ENCODE measurements around the gene SEMA3C.

Gene SEMA3C

DNA sequence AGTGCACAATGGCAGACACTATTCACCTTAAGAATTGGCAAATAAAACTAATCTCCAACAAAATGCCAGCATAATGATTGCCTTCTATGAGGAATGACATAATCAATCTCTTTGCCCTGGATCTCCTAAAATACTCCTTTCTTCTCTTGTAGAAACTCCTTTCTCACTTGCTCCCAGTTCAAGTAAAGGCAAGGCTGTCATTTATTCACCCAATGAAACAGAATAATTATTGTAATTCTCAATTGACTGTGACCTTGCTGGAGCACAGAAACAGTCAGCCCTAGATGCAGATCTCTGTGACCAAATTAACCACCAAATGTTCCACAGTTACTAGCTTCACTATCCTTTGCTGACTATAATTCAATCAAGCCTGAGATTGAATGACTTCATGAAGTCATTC is 99.3 kb downstream of the SEMA3C start:
- no peak for DNase-seq

DNA sequence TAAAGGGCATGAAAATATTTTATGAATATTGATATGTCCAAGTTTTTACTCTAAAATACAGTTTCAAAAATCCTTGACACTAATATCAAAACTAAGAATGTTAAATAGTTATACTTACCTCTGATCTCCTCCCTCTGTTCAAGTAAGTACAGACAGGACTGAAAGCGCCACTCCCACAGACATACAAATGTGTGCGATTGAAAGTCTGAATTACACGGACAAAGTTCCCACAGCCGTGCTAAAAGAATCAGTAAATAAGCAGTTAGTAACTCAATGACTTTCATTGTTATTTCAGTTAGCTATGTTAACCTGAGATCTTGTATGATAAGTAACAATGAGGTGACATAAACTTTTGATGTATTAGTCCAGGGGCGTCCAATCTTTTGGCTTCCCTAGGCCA is 100.7 kb downstream of the SEMA3C start:
- DNase-seq: no peak

DNA sequence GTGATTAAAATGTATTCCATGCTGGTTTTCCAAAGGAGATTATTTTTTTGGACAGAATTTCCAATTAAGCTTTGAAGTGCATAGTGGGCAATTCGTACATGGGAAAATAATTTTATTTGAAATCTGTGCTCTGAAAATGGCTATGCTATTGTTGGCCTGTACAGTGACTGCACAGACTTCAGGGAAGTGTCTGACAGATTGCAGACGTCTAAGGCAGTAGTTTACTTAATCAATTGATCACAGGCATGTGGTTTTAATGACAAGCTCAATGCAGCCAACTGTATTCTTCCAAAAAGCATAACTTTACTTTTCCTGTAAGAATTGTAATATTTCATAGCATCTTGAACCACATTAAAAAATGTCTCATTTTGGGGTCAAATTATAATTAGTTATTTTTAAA is 102.0 kb downstream of the SEMA3C start:
- no peak for DNase-seq

DNA sequence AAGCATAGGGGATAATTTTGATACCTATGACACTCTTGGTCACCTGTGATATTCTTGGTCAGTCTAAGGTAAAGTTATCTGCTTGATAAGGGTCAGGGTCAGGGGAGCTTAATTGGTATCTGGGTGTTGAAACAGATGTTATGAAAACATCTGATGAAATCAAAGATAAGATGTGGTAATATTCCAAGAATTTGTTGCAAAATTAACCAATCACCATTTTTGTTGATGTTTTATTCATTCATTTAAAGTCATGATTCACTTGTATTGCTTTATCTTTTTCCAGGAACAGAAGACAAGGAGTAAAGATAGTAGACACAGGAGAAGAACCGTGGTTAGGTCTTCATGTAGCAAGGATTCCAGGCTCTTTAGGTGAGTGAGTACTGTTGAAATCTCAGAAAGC is 103.1 kb downstream of the SEMA3C start:
- DNase-seq: no peak

DNA sequence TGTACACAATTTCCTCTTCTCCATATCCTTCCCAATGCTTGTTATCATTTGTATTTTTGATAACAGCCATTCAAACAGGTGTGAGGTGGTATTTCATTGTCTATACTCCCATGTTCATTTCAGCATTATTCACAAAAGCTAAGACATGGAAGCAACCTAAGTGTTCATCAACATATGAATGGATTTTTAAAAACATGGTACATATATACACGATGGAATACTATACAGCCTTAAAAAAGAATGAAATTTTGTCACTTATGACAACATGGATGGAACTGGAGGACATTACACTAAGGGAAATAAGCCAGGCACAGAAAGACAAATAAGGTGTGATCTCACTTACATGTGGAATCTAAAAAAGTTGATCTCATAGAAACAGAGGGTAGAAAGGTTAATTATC is 109.3 kb downstream of the SEMA3C start:
- no peak for DNase-seq

DNA sequence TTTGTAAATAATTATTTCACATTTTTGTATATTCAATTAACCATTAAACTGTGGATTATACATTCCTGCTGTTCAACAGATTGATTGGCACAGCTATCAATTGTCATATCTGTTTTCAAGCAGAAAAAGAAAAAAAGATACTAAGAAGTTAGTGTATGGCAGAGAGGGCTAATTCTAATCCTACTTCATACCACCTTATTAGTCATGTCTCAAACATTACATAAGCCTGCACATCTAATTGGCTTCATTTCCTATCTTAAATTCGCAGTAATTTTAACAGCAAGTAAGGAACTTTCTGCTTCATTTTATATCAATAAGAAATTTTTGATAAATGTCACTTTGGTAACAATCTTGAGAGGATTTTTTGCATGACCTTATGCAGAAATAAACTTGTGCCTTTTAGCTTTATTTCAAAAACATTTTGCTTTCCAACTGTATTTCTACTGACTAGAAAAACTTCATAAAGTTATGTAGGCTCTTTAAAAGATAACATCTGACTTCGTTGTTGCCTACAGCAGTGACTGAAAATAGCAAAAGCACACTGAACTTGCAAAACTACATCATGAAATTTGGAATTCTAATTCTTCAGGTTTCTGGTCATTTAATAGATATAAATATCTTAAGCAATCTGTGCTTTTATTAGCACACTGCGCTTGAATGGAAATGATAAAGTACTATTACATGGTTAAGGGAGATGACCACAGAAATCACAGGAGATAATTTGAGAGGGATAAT is 111.5 kb downstream of the SEMA3C start:
- no peak for DNase-seq

DNA sequence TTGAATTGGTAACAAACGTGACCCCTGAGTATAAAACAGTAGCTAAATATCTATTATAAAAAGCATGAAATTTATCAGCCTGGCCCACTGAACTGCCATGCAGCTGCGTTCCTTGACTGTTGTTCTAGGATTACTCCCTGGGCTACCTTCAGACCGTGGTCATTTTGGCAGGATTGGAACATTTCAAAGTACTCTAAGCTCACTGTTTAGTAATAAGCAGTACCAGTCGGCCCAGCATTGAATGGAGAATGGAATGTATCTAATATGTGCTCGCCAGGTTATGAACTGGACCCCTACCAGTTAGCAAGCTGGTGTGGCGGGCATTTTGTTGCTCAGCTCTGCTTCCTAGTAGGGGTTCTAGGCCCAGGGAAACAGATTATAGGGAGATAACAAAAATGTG is 112.2 kb downstream of the SEMA3C start:
- no peak for DNase-seq

DNA sequence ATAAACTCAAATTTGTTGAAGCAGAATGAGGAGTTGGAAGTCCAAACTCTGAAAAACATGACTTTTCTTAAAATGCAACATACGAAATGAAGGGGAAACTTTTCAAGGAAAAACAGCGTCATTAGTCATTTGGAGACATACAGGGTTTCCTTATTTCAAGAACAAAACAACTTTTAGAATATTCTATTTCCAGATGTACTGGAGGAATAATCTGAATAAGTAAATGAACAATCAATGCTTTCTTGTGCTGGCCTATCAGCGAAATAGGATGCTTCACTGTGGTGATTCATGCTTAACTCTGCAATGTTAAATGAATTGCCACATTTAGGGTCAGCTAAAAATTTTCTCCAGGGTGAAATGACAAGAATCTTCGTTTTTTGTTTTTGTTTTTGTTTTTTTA is 114.3 kb downstream of the SEMA3C start:
- DNase-seq: no peak

DNA sequence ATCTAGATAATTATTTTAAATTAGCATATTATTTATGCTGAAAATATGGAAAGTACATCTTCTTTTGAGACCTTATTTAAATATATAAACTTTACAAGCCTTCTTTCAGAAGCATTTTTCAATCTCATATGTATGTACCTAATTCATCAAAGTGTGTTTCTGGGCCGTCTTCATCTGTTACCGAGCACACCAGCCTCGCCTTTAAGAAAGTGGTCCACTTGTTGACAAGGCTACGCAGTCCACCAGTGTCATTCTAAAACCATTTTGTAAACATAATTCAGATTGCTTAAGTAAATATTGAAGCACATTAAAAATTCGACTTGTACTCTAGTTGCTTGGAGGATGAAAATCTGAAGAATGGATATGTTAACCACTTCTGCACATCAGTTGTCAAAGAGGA is 116.3 kb downstream of the SEMA3C start:
- no peak for DNase-seq

DNA sequence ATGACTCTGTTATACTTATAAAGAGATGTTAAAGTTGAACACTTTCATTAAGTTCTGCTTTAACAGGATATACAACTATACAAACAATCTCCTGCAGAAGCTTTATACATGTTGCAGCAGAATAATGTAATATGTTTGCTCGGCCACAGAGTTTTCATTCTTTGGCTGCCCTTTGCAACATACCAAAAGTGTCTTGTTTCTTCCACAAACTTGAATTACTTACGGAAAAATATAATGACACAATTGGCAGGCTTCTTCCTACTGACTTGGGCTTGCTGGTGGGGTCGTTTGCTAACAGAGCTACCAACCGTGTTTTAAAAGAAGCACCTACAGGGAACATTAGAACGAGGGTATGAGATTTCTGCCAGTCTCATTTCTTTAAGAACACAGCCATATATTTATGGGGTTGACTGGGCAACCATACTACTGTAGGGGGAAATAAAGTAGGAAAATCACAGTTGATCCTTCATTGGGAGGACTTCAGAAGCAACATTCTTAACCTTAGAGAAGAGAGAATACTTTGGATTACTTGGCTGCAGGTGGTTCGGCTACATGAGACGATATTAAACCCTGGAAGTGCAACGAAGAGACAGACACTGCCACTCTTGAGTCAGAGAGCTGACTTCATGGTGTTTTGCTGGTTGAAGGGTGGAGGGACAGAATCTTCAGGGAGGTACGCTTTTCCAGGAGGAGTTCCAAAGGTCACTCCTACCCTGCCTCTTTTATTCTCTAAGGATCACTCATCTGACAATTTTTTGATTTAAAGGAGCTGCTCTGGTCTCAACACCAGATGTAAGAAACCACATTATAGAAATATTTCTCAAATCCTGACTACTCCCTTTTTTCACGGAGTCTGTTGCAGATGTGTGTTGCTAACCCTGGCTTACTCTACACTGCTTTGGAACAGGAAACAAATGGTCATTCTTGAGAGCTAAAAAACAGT is 123.9 kb downstream of the SEMA3C start:
- no peak for DNase-seq

DNA sequence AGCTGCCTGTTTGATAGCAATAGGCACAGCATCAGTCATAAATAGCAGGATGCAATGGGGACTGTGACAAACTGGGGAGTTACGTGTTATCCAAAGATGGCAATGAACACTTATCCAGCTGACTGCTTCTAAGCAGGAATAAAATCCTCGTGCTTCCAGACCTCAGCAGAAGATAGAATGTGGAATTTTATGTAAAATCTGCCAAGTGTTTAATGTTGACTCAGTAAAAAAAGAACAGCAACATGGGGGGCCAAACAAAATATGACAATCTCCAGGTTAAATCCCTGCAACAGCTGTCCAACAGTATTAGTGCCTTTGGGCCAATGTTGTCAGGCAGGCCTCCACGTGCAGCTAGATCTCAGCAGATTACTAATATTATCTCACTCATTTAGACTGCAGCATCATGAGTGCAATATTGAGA is 127.3 kb downstream of the SEMA3C start:
- DNase-seq: no peak

DNA sequence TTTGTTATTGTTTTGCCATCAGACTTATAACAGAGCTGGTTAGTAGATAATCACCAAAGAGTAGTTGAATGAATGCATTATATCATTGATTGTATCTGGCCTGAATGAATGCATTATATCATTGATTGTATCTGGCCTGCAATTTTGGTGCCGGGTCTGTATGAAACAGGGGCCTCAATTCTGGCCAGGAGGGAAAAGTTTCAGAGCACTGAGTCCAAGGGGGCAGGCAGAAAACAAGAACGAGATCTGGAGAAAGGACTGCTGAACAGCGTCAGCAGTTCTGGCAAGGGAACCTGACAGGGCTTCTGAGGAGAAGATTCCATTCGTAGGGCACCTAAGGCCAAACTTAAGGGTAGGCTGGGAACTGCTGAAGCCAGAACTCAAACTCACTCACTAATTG is 128.0 kb downstream of the SEMA3C start:
- no peak for DNase-seq

DNA sequence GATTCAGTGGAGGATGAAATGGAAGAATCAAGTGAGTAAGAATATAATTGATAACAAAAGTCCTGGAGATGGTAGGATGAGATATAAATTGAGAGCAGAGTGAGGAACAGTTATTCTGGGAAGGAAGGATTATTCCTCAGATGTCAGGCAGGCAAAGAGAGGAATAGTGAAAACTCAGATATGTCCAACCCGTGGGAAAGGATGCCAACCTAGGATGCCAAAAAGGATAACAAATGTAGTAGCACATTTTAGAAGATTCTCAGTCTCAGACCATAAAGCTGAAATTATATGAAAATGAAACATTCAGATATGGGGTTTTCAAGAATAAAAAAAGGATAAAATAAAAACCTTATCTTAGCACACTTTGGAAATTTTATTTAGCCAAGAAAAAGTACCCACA is 131.1 kb downstream of the SEMA3C start:
- DNase-seq: no peak

DNA sequence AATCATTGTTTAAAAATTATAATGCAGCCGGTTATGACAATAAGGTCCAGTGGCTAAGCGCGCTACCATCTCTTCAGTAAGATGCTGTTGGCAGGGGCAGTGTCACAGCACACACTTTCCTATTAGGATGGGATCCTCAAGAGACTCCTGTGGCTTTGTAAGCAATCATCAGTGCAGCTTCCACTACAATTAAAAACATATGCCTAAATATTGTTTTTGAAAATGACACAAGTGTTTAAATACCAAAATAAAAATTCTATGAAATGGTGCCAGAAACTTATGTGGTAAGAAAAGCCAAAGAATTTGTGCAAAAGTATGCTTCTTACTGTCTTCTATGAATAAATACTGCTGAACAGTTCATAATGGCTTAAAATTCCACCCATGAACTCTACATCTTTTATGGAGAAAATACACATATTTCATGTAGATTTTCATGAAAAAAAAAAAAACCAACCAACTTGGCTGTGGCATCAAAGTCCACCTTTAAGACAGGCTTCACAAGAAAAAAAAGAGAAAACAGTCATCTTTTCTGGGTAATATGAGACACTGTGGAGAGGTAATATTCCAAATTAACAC is 132.8 kb downstream of the SEMA3C start:
- no peak for DNase-seq

DNA sequence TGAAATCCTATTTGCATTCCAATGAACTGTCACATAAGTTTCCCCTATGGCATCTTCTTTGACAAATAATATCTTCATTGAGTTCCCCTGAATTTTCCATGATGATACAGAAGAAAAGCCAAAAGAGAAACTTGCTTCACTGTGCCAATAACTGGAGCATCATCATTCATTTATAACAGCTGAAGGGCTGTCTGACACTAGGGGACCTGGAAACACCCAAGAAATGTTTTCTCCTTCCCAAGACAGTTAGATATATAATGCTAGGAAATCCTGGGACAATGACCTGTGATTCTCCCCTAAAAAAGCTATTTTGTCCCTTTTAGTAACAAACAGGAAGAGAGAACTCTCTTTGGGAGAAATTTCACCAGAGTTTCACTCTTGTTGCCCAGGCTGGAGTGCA is 133.6 kb downstream of the SEMA3C start:
- no peak for DNase-seq

DNA sequence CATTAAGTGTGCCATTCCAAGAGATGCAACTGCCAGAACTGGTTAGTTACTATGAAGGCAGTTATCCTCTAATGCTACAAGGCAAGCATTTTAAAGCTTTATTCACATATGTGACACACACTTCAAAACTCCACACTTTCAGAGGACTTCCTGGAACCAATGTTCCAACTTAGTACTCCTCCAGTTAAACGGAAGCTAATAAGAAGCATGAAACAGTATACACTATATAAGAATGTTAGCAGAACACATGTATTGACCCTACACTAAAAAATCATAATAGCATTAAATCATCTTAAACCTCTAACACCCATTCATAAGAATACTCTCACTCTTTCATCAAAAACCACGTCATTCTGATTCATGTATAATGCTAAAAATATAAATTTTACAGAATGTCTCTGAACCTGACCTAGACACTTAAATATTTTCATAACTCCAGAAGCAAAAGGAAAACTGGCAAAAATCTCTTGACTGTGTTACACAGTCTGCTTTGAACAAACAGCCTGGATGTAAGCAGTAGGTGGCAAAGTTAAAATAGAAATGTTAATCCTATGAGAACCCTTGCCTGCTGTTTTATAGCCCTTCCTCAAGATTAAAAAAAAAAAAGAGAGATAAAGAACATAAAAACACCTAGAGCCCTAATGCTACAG is 135.0 kb downstream of the SEMA3C start:
- DNase-seq: no peak

DNA sequence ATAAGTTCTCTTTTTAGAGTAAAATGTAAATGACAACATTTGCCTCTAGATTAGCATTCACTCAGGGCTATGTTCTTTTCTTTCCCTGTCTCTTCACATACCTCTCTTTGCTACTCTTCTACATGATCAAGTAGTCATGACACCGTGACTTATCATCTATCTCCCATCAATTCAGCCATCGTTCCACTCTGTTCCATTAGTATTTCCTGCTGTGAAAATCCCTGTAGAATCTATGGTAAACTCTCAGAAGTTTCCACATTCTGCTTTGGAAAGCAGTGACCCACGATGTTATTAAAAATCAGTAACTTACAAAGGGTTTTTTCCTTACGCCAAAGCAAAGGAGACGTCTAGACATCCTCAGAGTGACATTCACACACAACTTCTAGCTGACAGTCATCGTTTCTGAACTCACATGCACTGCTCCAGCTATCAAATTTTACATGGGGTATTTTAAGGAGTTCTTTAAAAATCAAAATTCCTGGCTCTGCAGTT is 135.6 kb downstream of the SEMA3C start:
- DNase-seq: no peak

DNA sequence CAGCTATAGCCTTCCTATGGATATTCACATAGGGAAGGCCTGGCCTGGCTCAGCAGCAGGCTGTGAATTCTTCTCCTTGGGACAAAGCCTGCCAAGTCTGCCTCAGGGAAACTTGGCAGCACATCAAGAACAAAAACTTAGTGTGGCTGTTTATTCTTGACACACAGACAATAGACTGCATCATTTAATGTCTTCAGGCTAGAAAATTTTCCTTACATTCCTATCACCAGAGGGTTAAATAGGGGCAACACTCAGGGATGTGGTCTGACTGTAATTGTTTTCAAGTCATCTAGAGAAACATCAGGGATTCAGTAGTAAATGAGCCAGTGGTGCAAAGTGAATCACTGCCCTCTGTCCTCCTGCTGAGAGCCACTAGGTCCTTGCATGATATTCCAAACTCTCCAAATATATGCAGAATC is 137.3 kb downstream of the SEMA3C start:
- DNase-seq: no peak

DNA sequence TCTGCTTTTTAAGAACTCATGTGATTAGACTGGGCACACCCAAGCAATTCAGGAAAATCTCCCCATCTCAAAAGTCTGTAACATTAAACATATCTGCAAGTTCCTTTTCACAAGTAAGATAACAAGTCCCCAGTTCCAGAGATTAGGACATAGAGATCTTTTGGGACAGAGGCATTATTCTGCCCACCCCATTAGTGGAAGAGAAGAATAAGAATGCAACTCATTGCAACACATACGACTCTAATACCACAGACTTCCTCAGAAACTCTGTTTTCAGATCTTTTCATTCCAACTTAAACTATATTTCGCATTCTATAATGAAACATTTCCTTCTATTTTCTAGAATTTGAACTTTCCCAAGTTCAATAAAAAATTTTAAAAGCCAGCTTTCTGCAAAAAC is 137.7 kb downstream of the SEMA3C start:
- DNase-seq: no peak

DNA sequence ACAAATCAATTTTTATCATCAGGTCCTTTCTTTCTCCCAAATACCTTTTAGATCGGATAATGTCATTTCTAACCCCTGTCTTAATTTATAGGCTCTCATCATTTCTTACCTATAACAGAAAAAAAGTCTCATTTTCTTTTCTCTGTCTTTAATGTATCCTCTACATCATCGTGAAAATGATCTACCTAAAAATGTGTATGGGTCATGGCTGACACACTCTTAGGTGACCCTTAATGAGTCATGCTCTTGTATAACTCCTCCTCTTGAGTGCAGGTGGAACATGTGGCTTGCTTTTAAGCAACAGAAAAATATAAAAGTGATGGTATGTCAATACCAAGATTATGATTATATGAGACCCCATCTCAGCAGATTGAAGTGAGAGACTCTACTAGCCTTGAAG is 139.4 kb downstream of the SEMA3C start:
- DNase-seq: no peak

DNA sequence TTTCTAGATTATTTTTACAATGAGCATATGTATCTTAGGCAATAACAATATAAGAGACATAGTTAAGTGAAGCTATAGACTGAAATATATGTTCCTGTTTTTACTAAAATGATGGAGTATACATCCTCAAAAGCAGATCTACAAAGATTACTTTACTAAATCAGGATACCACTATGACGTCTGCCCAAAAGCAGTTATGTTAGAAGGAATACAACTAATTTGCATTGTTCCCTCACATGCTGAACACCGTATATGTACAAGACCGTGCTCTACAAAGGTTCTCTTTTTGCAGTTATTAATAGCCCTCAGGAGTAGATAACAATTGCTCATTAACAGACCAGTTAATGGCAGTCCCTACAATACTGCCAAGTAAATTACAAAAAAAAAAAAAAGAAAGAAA is 143.0 kb downstream of the SEMA3C start:
- DNase-seq: no peak

DNA sequence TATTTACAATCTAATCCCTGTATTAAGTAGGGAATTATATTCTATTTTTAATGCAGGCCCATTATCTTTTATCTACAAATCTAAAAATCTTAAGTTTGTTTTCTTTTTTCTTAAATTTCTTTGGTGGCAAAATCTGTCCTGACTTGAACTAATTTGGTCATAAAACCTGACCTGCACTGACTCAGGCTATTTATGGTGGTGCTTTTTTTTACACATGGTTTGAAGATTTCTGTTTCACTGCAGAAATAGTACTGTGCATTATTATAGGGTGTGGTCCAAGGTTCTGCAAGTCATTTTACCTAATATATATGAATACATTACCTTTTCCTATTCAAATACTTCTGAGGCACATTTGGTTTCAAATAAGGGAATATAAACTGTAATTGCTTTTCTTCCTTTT is 143.4 kb downstream of the SEMA3C start:
- no peak for DNase-seq

DNA sequence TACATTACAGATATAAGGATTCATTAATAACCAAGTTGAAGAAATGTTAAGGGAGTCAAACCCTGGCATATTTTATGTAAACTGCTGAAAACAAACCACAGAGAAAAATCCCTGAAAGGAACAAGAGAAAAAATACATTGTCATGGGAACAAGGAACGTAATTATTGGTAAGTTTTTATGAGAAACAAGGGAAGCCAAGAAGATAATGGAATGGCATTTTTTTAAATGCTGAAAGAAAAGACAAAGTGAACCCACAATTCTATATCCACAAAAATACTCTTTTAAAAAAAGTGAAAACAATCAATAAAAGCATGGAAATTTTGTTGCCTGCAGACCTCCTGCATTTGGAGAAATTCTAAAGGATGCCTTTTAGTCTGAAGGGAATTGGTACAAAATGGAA is 144.0 kb downstream of the SEMA3C start:
- no peak for DNase-seq
